HepG2 (cell line): ENCODE measurements around the gene ERF. TPM values are rescaled to one million over a fixed set of nuclear protein-coding genes. Genes with fewer than 3 reads are reported as not detected.
A peak's percentile ranks its signal among the peaks of the same experiment; 100 is the strongest.

Experiments
- AGO2 ChIP-seq: fragments of 200-400 bp; formaldehyde crosslinking; optimal IDR thresholded peaks from 2 replicates; pipeline ENCODE3; 2017; ENCODE audit warnings: mild to moderate bottlenecking, low read depth, low read length, moderate library complexity
- PCBP1 ChIP-seq: fragments of 200-400 bp; formaldehyde crosslinking; IDR thresholded peaks from 2 replicates; pipeline ENCODE4 v1.6.1; 2017; ENCODE audit warnings: mild to moderate bottlenecking, low read depth, low read length, borderline replicate concordance
- POLR2A ChIP-seq, 2 experiments: IDR thresholded peaks; 2 replicates each; pipeline ENCODE4 v1.6.1; 2011; ENCODE audit warnings: low read depth in 2 of 2, low read length in 2 of 2, mild to moderate bottlenecking in 1 of 2, moderate library complexity in 1 of 2; ENCODE audit not compliant: insufficient read depth in 1 of 2
- RELA ChIP-seq: sonication (generic); formaldehyde crosslinking; IDR thresholded peaks from 2 replicates; pipeline ENCODE4 v1.4.0; 2020; ENCODE audit warnings: missing genetic modification reagents
- TAF15 ChIP-seq: fragments of 200-400 bp; formaldehyde crosslinking; IDR thresholded peaks from one replicate; pipeline ENCODE4 v1.6.1; 2018; ENCODE audit warnings: mild to moderate bottlenecking, low read depth, low read length; ENCODE audit not compliant: poor library complexity, severe bottlenecking
- ZNF234 ChIP-seq: sonication (generic); formaldehyde crosslinking; conservative IDR thresholded peaks from 2 replicates; pipeline ENCODE4 v1.5.1; 2020; ENCODE audit warnings: mild to moderate bottlenecking, missing genetic modification reagents
- polyA plus RNA-seq, 8 experiments: library from polyadenylated mRNA; depleted of rRNA in 3 of 8; stranded (reverse) in 7 of 8; unstranded in 1 of 8; fragments of >200 nt; fragmentation: Illumina TruSeq in 4 of 8; extraction: Trizol in 4 of 8; gene quantifications; 2 replicates each; pipeline versions ENCODE4 v1.2.1 to v1.2.3, GENCODE V29; 2011 to 2016; ENCODE audit warnings: low read depth in 4 of 8, missing spikeins in 1 of 8, mixed read lengths in 1 of 8; ENCODE audit not compliant: insufficient read depth in 1 of 8
- total RNA-seq, 5 experiments: library from RNA; depleted of rRNA; stranded (reverse); fragments of >200 nt; fragmentation: Illumina TruSeq; extraction: Trizol; gene quantifications; 2 replicates each; pipeline ENCODE4 v1.2.3, GENCODE V29; 2016; ENCODE audit warnings: low read depth in 1 of 5
- TF ChIP-seq, protein P1 (sequence below): sonication (generic); formaldehyde crosslinking; IDR thresholded peaks from 2 replicates; pipeline ENCODE4 v1.5.0; 2020; ENCODE audit warnings: missing genetic modification reagents, mild to moderate bottlenecking, borderline replicate concordance
- TF ChIP-seq, protein P2 (sequence below): IDR thresholded peaks from 2 replicates; pipeline ENCODE4 v1.6.1; 2012; ENCODE audit warnings: low read depth, low read length, improper control_type of control experiment
- TF ChIP-seq, protein P3 (sequence below): sonication (generic); formaldehyde crosslinking; IDR thresholded peaks from 2 replicates; pipeline ENCODE4 v1.5.0; 2020; ENCODE audit warnings: mild to moderate bottlenecking, missing genetic modification reagents
- TF ChIP-seq, protein P4 (sequence below): IDR thresholded peaks from 2 replicates; pipeline ENCODE4 v1.6.1; 2018; ENCODE audit warnings: missing genetic modification reagents
- TF ChIP-seq, protein P5 (sequence below): sonication (generic); formaldehyde crosslinking; IDR thresholded peaks from 2 replicates; pipeline ENCODE4 v1.4.0; 2020; ENCODE audit warnings: missing genetic modification reagents
- TF ChIP-seq, protein P6 (sequence below): sonication (generic); formaldehyde crosslinking; IDR thresholded peaks from 2 replicates; pipeline ENCODE4 v1.9.0; 2022; ENCODE audit warnings: missing genetic modification reagents, mild to moderate bottlenecking, borderline replicate concordance

Gene ERF
- total and polyA plus RNA-seq, 2 of the 13 experiments (the other 11 are each of a cell fraction or from before 2014, with no cell fraction given): 67.1 to 69.9 TPM

DNA sequence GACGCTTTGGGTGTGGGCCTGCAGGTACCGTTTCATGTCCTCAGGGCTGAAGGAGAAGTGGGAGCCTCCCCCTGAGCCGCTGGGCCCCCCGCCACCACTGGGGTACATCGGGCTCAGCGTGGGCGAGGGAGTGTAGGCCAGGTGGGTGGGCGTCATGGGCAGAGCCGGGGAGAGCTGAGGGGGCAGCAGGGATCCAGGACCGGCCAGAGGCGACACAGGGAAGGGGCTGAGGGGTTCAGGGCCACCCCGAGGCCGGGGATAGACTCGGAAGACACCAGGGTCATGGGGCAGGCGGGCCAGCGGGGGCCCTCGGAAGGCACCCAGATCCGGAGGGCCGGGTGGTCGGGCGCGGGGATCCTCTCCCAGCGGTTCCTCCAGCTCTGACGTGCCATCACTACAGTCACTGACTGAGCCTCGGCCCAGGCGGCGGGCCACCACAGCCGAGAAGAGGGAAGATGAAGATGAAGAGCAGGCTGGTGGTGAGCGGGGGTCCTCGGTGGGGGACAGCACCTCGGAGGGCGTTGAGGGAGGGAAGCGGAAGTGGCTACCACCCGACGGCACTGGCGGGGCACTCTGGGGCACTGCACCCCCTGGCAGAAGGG lies 5.7 kb downstream of the ERF start (continued):
- TF ChIP-seq, protein P1, sequence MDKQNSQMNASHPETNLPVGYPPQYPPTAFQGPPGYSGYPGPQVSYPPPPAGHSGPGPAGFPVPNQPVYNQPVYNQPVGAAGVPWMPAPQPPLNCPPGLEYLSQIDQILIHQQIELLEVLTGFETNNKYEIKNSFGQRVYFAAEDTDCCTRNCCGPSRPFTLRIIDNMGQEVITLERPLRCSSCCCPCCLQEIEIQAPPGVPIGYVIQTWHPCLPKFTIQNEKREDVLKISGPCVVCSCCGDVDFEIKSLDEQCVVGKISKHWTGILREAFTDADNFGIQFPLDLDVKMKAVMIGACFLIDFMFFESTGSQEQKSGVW: no peak
- TF ChIP-seq ZNF234 (CRISPR knock-in tag) (no peak), AGO2 (peak; percentile 98), RELA (CRISPR knock-in tag) (no peak), TAF15 (no peak), POLR2A (IDR thresholded peaks at IDR 0.05; ENCODE audit: insufficient read depth in 1 of 2, low read depth in 2 of 2, low read length in 2 of 2) (peak in 1 of 2 experiments; percentile 44; a peak in 3 of 4 replicates), PCBP1 (0 out of 2 replicates have a peak, but pooled peaks have one; percentile 28)
- TF ChIP-seq, protein P2, sequence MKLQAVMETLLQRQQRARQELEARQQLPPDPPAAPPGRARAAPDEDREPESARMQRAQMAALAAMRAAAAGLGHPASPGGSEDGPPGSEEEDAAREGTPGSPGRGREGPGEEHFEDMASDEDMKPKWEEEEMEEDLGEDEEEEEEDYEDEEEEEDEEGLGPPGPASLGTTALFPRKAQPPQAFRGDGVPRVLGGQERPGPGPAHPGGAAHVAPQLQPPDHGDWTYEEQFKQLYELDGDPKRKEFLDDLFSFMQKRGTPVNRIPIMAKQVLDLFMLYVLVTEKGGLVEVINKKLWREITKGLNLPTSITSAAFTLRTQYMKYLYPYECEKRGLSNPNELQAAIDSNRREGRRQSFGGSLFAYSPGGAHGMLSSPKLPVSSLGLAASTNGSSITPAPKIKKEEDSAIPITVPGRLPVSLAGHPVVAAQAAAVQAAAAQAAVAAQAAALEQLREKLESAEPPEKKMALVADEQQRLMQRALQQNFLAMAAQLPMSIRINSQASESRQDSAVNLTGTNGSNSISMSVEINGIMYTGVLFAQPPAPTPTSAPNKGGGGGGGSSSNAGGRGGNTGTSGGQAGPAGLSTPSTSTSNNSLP: no peak
- TF ChIP-seq, protein P3, sequence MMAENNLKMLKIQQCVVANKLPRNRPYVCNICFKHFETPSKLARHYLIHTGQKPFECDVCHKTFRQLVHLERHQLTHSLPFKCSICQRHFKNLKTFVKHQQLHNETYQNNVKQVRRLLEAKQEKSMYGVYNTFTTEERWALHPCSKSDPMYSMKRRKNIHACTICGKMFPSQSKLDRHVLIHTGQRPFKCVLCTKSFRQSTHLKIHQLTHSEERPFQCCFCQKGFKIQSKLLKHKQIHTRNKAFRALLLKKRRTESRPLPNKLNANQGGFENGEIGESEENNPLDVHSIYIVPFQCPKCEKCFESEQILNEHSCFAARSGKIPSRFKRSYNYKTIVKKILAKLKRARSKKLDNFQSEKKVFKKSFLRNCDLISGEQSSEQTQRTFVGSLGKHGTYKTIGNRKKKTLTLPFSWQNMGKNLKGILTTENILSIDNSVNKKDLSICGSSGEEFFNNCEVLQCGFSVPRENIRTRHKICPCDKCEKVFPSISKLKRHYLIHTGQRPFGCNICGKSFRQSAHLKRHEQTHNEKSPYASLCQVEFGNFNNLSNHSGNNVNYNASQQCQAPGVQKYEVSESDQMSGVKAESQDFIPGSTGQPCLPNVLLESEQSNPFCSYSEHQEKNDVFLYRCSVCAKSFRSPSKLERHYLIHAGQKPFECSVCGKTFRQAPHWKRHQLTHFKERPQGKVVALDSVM (CRISPR knock-in tag): no peak
- TF ChIP-seq, protein P4, sequence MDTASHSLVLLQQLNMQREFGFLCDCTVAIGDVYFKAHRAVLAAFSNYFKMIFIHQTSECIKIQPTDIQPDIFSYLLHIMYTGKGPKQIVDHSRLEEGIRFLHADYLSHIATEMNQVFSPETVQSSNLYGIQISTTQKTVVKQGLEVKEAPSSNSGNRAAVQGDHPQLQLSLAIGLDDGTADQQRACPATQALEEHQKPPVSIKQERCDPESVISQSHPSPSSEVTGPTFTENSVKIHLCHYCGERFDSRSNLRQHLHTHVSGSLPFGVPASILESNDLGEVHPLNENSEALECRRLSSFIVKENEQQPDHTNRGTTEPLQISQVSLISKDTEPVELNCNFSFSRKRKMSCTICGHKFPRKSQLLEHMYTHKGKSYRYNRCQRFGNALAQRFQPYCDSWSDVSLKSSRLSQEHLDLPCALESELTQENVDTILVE (CRISPR knock-in tag): no peak
- TF ChIP-seq, protein P5, sequence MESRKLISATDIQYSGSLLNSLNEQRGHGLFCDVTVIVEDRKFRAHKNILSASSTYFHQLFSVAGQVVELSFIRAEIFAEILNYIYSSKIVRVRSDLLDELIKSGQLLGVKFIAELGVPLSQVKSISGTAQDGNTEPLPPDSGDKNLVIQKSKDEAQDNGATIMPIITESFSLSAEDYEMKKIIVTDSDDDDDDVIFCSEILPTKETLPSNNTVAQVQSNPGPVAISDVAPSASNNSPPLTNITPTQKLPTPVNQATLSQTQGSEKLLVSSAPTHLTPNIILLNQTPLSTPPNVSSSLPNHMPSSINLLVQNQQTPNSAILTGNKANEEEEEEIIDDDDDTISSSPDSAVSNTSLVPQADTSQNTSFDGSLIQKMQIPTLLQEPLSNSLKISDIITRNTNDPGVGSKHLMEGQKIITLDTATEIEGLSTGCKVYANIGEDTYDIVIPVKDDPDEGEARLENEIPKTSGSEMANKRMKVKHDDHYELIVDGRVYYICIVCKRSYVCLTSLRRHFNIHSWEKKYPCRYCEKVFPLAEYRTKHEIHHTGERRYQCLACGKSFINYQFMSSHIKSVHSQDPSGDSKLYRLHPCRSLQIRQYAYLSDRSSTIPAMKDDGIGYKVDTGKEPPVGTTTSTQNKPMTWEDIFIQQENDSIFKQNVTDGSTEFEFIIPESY (CRISPR knock-in tag): peak; percentile 93
- TF ChIP-seq, protein P6, sequence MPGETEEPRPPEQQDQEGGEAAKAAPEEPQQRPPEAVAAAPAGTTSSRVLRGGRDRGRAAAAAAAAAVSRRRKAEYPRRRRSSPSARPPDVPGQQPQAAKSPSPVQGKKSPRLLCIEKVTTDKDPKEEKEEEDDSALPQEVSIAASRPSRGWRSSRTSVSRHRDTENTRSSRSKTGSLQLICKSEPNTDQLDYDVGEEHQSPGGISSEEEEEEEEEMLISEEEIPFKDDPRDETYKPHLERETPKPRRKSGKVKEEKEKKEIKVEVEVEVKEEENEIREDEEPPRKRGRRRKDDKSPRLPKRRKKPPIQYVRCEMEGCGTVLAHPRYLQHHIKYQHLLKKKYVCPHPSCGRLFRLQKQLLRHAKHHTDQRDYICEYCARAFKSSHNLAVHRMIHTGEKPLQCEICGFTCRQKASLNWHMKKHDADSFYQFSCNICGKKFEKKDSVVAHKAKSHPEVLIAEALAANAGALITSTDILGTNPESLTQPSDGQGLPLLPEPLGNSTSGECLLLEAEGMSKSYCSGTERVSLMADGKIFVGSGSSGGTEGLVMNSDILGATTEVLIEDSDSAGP (CRISPR knock-in tag): 0 out of 2 replicates have a peak, but pooled peaks have one; percentile 31
